Measurements from ENCODE around the gene DUSP23.

Gene DUSP23

GRCh38 chr1:159786966-159787365 is 6.2 kb downstream of the DUSP23 start:
- DNase-seq, result no peak

- DNase-seq, result no peak
Measured at GRCh38 chr1:159790237-159790917, 9.6 kb downstream of the DUSP23 start.

- DNase-seq, result no peak
Measured at GRCh38 chr1:159791031-159791430, 10.3 kb downstream of the DUSP23 start.

- DNase-seq, result no peak
Measured at GRCh38 chr1:159791461-159791860, 10.7 kb downstream of the DUSP23 start.

- DNase-seq, result no peak
Measured at GRCh38 chr1:159795534-159795933, 14.8 kb downstream of the DUSP23 start.

- DNase-seq, result peak; percentile 53
Measured at GRCh38 chr1:159798893-159799292, 18.1 kb downstream of the DUSP23 start.

- no peak for DNase-seq
Measured at GRCh38 chr1:159799446-159799985, 18.8 kb downstream of the DUSP23 start.

GRCh38 chr1:159800177-159800930 is 19.6 kb downstream of the DUSP23 start:
- no peak for DNase-seq

- DNase-seq, result no peak
Measured at GRCh38 chr1:159802111-159802510, 21.3 kb downstream of the DUSP23 start, which contains the start of gene FCRL6. Gene FCRL6 (plus strand): TSS chr1:159802360. CDS start chr1:159802425, 65 bp downstream.

- DNase-seq, result no peak
Measured at GRCh38 chr1:159803956-159804689, 23.4 kb downstream of the DUSP23 start.

- no peak for DNase-seq
Measured at GRCh38 chr1:159804924-159805323, 24.2 kb downstream of the DUSP23 start.

GRCh38 chr1:159815926-159816325 is 35.2 kb downstream of the DUSP23 start:
- no peak for DNase-seq

GRCh38 chr1:159817276-159818041 is 36.7 kb downstream of the DUSP23 start:
- peak; percentile 70 for DNase-seq

- no peak for DNase-seq
Measured at GRCh38 chr1:159821171-159821867, 40.6 kb downstream of the DUSP23 start.

- peak; percentile 86 for DNase-seq
Measured at GRCh38 chr1:159823406-159823805, 42.6 kb downstream of the DUSP23 start.

- no peak for DNase-seq
Measured at GRCh38 chr1:159825564-159825963, 44.8 kb downstream of the DUSP23 start.

GRCh38 chr1:159826441-159827101 is 45.8 kb downstream of the DUSP23 start, which contains the start of gene SLAMF8:
Gene SLAMF8 (plus strand): TSS chr1:159826873. CDS start chr1:159826899, 26 bp downstream.
- DNase-seq, result no peak

GRCh38 chr1:159827102-159827490 is 46.3 kb downstream of the DUSP23 start:
- no peak for DNase-seq

GRCh38 chr1:159827549-159827948 is 46.8 kb downstream of the DUSP23 start:
- no peak for DNase-seq

- DNase-seq, result no peak
Measured at GRCh38 chr1:159828176-159828575, 47.4 kb downstream of the DUSP23 start.

- DNase-seq, result no peak
Measured at GRCh38 chr1:159828581-159829272, 48.0 kb downstream of the DUSP23 start.
